Measurements from ENCODE around the gene TTF1.

TTF1 gene

DNA sequence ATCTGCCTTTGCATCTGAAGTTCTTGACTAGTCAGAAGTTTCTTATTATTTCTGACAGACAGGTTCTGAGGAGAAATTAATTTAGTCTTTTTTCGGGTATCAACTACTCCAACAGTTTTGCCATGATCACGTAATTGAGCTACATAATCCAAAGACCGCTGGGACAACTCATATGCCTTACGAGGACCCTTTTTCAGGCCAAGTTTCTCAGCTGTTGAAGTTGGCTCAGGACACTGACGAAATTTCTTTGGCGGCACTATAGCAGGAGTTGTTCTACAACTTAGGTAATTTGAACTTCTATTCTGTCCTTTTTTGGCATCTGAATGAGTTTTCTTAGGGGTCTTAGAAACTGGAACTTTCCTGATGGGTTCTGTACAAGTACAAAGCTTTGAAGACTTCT lies 79.1 kb downstream of the TTF1 start:
- Mint-ChIP-seq H3K9me3 (peaks cover 0 to 4% of the 10 kb centered on the region in 2 donors), H3K4me3 (no peak overlapping the region), H3K27ac (no peak overlapping the region), H3K36me3 (peaks cover 59 to 80% of the 10 kb centered on the region in 2 donors), H3K4me1 (peaks cover 9 to 34% of the 10 kb centered on the region in 2 donors), H3K27me3 (no peaks in the 10 kb centered on the region)
- ATAC-seq (replicated peaks) (no peak), DNase-seq (no peak)
